Peyer's patch (tissue), 4 donors: ENCODE results near the gene BHLHE41. TPM values are rescaled to one million over a fixed set of nuclear protein-coding genes. Genes with fewer than 3 reads are reported as not detected.

Experiments
- DNase-seq, 3 donors: peaks; one replicate each; pipeline ENCODE4 v3.0.0-alpha.2; 2017 to 2019
- H3K27ac ChIP-seq, 4 donors: fragments of 200-600 bp; sonication (generic); one replicate each; pipeline ENCODE4 v1.5.1; 2016 to 2019
- H3K27me3 ChIP-seq, 2 donors: fragments of 200-600 bp; sonication (generic); one replicate each; pipeline ENCODE4 v1.5.1; 2019
- H3K36me3 ChIP-seq, 3 donors: fragments of 200-600 bp; sonication (generic); one replicate each; pipeline ENCODE4 v1.5.1; 2016 to 2019
- H3K4me1 ChIP-seq, 4 donors: fragments of 200-600 bp; sonication (generic); one replicate each; pipeline ENCODE4 v1.5.1; 2016 to 2019
- H3K4me3 ChIP-seq, 4 donors: fragments of 200-600 bp; sonication (generic); 1 replicate in 3 of 4; 2 replicates in 1 of 4; pipeline ENCODE4 v1.5.1; 2016 to 2019; ENCODE audit warnings: mild to moderate bottlenecking in 1 of 4
- H3K9me3 ChIP-seq, 4 donors: fragments of 200-600 bp; sonication (generic); one replicate each; pipeline ENCODE4 v1.5.1; 2016 to 2019; ENCODE audit warnings: mild to moderate bottlenecking in 1 of 4
- POLR2A ChIP-seq, 2 donors: fragments of 450-650 bp; IDR thresholded peaks; one replicate each; pipeline ENCODE4 v1.5.1; 2017; ENCODE audit warnings: antibody characterized with exemption in 2 of 2, mild to moderate bottlenecking in 2 of 2, moderate library complexity in 2 of 2
- total RNA-seq, 4 donors: library from RNA; depleted of rRNA; stranded (reverse); fragments of >200 nt; gene quantifications; one replicate each; pipeline ENCODE4 v1.1.0, GENCODE V29; 2016
- TF ChIP-seq, protein P1 (sequence below), 6 experiments: fragments of 450-650 bp in 4 of 6; fragments of 200-600 bp in 2 of 6; sonication (generic) in 1 of 6; IDR thresholded peaks; one replicate each; pipeline ENCODE4 v1.5.1; 2017 to 2019; ENCODE audit warnings: antibody characterized with exemption in 6 of 6, mild to moderate bottlenecking in 3 of 6, moderate library complexity in 1 of 6

Gene BHLHE41
- total RNA-seq, 4 donors from 2014 or later: 0.18 to 11.6 (median 2.2) TPM

GRCh38 chr12:26162905-26163304 lies 38.1 kb upstream of the BHLHE41 start:
- no peaks in the 10 kb centered on the region for H3K27me3 ChIP-seq
- peak in 2 of 3 donors; percentile 56 to 65 for DNase-seq
- H3K36me3 ChIP-seq: no peaks in the 10 kb centered on the region
- no peak for TF ChIP-seq POLR2A (IDR thresholded peaks at IDR 0.05)
- TF ChIP-seq, protein P1, sequence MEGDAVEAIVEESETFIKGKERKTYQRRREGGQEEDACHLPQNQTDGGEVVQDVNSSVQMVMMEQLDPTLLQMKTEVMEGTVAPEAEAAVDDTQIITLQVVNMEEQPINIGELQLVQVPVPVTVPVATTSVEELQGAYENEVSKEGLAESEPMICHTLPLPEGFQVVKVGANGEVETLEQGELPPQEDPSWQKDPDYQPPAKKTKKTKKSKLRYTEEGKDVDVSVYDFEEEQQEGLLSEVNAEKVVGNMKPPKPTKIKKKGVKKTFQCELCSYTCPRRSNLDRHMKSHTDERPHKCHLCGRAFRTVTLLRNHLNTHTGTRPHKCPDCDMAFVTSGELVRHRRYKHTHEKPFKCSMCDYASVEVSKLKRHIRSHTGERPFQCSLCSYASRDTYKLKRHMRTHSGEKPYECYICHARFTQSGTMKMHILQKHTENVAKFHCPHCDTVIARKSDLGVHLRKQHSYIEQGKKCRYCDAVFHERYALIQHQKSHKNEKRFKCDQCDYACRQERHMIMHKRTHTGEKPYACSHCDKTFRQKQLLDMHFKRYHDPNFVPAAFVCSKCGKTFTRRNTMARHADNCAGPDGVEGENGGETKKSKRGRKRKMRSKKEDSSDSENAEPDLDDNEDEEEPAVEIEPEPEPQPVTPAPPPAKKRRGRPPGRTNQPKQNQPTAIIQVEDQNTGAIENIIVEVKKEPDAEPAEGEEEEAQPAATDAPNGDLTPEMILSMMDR (IDR thresholded peaks at IDR 0.05): no peak
- H3K4me1 ChIP-seq: peaks cover 0 to 4% (median 0%) of the 10 kb centered on the region in 4 donors
- peak overlapping the region in 1 of 4 donors; percentile 3 for H3K27ac ChIP-seq
- H3K4me3 ChIP-seq: no peak overlapping the region
- H3K9me3 ChIP-seq: no peaks in the 10 kb centered on the region

GRCh38 chr12:26162174-26162573 lies 37.3 kb upstream of the BHLHE41 start:
- H3K27ac ChIP-seq: no peak overlapping the region
- H3K36me3 ChIP-seq: no peaks in the 10 kb centered on the region
- TF ChIP-seq, protein P1 (IDR thresholded peaks at IDR 0.05): no peak
- no peak for TF ChIP-seq POLR2A (IDR thresholded peaks at IDR 0.05)
- no peaks in the 10 kb centered on the region for H3K27me3 ChIP-seq
- no peak overlapping the region for H3K4me3 ChIP-seq
- H3K4me1 ChIP-seq: peaks cover 0 to 4% (median 2%) of the 10 kb centered on the region in 4 donors
- no peaks in the 10 kb centered on the region for H3K9me3 ChIP-seq
- no peak for DNase-seq

DNA sequence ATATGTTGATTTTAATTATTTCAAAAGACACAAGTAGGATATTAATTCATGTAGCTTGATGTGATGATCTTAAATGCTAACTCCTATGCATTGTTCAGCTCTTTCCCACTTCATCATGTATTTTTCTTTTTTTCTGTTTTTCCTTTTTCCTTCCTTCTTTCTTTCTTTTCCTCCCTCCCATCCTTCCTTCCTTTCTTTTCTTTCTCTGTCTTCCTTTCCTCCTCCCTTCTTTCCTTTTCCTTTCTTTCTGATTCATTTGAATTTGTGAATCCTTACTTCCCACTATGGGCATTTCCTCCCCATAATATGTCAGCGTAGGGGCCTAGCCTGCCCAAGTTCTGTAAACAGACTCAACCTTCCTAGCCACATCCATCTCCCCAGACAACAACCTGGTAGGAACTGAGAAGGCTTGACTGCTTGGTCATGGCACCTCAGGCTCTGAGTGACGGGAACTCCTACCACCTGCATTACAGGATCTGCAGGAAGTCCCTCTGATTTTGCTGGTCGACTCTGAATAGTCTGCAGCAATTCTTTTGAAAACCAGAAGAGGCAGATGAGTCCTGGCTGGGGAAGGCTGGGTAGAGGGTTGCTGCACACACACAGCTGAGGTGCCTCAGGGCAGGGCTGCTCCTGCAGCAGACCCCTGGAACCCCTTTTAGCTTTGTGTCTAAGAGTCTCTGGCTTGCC lies 33.4 kb upstream of the BHLHE41 start:
- H3K27ac ChIP-seq: peak overlapping the region in 2 of 4 donors; percentile 49 to 73
- H3K4me3 ChIP-seq: no peak overlapping the region
- H3K4me1 ChIP-seq: peaks cover 0 to 11% (median 5%) of the 10 kb centered on the region in 4 donors
- H3K27me3 ChIP-seq: no peaks in the 10 kb centered on the region
- no peaks in the 10 kb centered on the region for H3K9me3 ChIP-seq
- no peaks in the 10 kb centered on the region for H3K36me3 ChIP-seq
- TF ChIP-seq, protein P1 (IDR thresholded peaks at IDR 0.05): no peak
- no peak for TF ChIP-seq POLR2A (IDR thresholded peaks at IDR 0.05)
- DNase-seq: peak in 1 of 3 donors; percentile 32

GRCh38 chr12:26157001-26157400 lies 32.2 kb upstream of the BHLHE41 start:
- Histone ChIP-seq H3K27ac (peak overlapping the region in 2 of 4 donors; percentile 49 to 73), H3K4me1 (peaks cover 0 to 11% (median 5%) of the 10 kb centered on the region in 4 donors), H3K9me3 (no peaks in the 10 kb centered on the region), H3K36me3 (no peaks in the 10 kb centered on the region), H3K4me3 (no peak overlapping the region), H3K27me3 (no peaks in the 10 kb centered on the region)
- no peak for TF ChIP-seq POLR2A (IDR thresholded peaks at IDR 0.05)
- TF ChIP-seq, protein P1 (IDR thresholded peaks at IDR 0.05): no peak
- no peak for DNase-seq

DNA sequence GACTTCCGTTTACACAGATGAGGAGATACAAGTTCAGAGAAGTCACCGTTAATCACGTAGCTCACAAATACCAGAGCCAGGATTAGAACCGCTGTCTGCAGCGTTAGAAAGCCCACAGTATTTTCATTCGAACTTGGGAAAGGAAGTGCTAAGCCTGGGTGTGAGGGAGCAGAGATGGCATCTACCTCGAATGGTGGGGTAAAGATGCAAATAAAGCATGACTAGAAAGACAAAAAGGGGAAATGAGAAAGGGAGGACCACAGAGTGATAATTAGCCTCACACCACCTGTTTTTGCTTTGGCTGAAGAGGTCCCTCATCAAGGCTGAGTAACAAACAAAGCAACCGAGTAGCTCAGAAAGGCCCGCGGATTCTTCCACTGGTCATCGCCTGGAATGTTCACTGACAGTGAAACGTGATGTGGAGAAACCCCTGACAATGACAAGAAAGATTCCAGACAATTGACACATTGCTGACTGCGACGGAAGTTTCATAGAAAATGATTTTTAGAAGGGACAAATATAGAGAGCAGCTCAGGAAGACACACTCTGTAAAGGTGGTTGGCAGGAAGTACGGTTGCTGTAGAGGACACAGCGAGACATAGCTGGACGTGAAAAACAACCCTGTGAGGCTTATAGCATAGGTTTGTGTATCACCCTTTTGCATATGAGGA lies 31.5 kb upstream of the BHLHE41 start:
- no peak overlapping the region for H3K4me3 ChIP-seq
- no peaks in the 10 kb centered on the region for H3K36me3 ChIP-seq
- peak overlapping the region in 2 of 4 donors; percentile 49 to 73 for H3K27ac ChIP-seq
- no peaks in the 10 kb centered on the region for H3K9me3 ChIP-seq
- no peaks in the 10 kb centered on the region for H3K27me3 ChIP-seq
- DNase-seq: peak in 2 of 3 donors; percentile 70 to 75
- H3K4me1 ChIP-seq: peaks cover 0 to 11% (median 5%) of the 10 kb centered on the region in 4 donors
- TF ChIP-seq, protein P1 (IDR thresholded peaks at IDR 0.05): no peak
- no peak for TF ChIP-seq POLR2A (IDR thresholded peaks at IDR 0.05)
